HepG2 (cell line): ENCODE data around the gene PGS1. TPM values are rescaled to one million over a fixed set of nuclear protein-coding genes. Genes with fewer than 3 reads are reported as not detected.

Source experiments
- CENPX ChIP-seq: sonication (generic); formaldehyde crosslinking; IDR thresholded peaks from 2 replicates; pipeline ENCODE4 v1.9.0; 2021; ENCODE audit warnings: mild to moderate bottlenecking, missing genetic modification reagents, moderate library complexity
- CREB3 ChIP-seq: sonication (generic); formaldehyde crosslinking; IDR thresholded peaks from 2 replicates; pipeline ENCODE4 v1.5.0; 2020; ENCODE audit warnings: missing genetic modification reagents
- CSRNP1 ChIP-seq: sonication (generic); formaldehyde crosslinking; IDR thresholded peaks from 2 replicates; pipeline ENCODE4 v1.8.1; 2023; ENCODE audit warnings: mild to moderate bottlenecking, missing genetic modification reagents
- CTCF ChIP-seq: sonication (generic); formaldehyde crosslinking; IDR thresholded peaks from 2 replicates; pipeline ENCODE4 v1.5.0; 2020; ENCODE audit warnings: mild to moderate bottlenecking, missing genetic modification reagents, moderate library complexity
- ELK4 ChIP-seq: sonication (generic); formaldehyde crosslinking; IDR thresholded peaks from 2 replicates; pipeline ENCODE4 v1.9.0; 2021; ENCODE audit warnings: missing genetic modification reagents, borderline replicate concordance
- FOXA1 ChIP-seq, 2 experiments: fragments of 450-650 bp in 1 of 2; sonication (generic) in 1 of 2; formaldehyde crosslinking in 1 of 2; IDR thresholded peaks; 2 replicates each; pipeline versions ENCODE4 v1.4.0 to v1.6.1; 2016 to 2020; ENCODE audit warnings: missing genetic modification reagents in 1 of 2
- GLI4 ChIP-seq: sonication (generic); formaldehyde crosslinking; IDR thresholded peaks from 2 replicates; pipeline ENCODE4 v1.5.1; 2020; ENCODE audit warnings: missing genetic modification reagents, mild to moderate bottlenecking, moderate library complexity, borderline replicate concordance
- HOXA3 ChIP-seq: sonication (generic); formaldehyde crosslinking; IDR thresholded peaks from 2 replicates; pipeline ENCODE4 v1.5.0; 2020; ENCODE audit warnings: missing genetic modification reagents
- NFKB2 ChIP-seq: sonication (generic); formaldehyde crosslinking; IDR thresholded peaks from 2 replicates; pipeline ENCODE4 v1.4.0; 2020; ENCODE audit warnings: missing genetic modification reagents, borderline replicate concordance
- NR2F2 ChIP-seq: IDR thresholded peaks from 2 replicates; pipeline ENCODE4 v1.6.1; 2012; ENCODE audit warnings: low read depth, inconsistent platforms, borderline replicate concordance
- PAXIP1 ChIP-seq: sonication (generic); formaldehyde crosslinking; conservative IDR thresholded peaks from 2 replicates; pipeline ENCODE4 v1.4.0; 2020; ENCODE audit warnings: mild to moderate bottlenecking, missing genetic modification reagents, moderate library complexity
- PTBP1 ChIP-seq: fragments of 200-400 bp; formaldehyde crosslinking; IDR thresholded peaks from 2 replicates; pipeline ENCODE4 v1.6.1; 2018; ENCODE audit warnings: low read length, low read depth; ENCODE audit not compliant: poor library complexity, severe bottlenecking
- RARA ChIP-seq: IDR thresholded peaks from 2 replicates; pipeline ENCODE4 v1.6.1; 2016; ENCODE audit warnings: missing genetic modification reagents, missing compliant biosample characterization
- REPIN1 ChIP-seq: sonication (generic); formaldehyde crosslinking; IDR thresholded peaks from 2 replicates; pipeline ENCODE4 v1.8.0; 2022; ENCODE audit warnings: missing genetic modification reagents, low read depth, mild to moderate bottlenecking, borderline replicate concordance
- TAF1 ChIP-seq: sonication (generic); formaldehyde crosslinking; IDR thresholded peaks from 2 replicates; pipeline ENCODE4 v1.4.0; 2020; ENCODE audit warnings: missing genetic modification reagents
- THYN1 ChIP-seq: sonication (generic); formaldehyde crosslinking; IDR thresholded peaks from 2 replicates; pipeline ENCODE4 v1.8.1; 2023; ENCODE audit warnings: low read depth, mild to moderate bottlenecking, moderate library complexity, missing genetic modification reagents, borderline replicate concordance
- U2AF1 ChIP-seq: fragments of 200-400 bp; formaldehyde crosslinking; optimal IDR thresholded peaks from 2 replicates; pipeline ENCODE3; 2017; ENCODE audit warnings: mild to moderate bottlenecking, low read depth, low read length
- XRCC5 ChIP-seq: fragments of 200-400 bp; formaldehyde crosslinking; optimal IDR thresholded peaks from 2 replicates; pipeline ENCODE3; 2017; ENCODE audit warnings: mild to moderate bottlenecking, low read length
- ZFP37 ChIP-seq: sonication (generic); formaldehyde crosslinking; IDR thresholded peaks from 2 replicates; pipeline ENCODE4 v1.4.0; 2020; ENCODE audit warnings: missing genetic modification reagents, borderline replicate concordance
- ZNF564 ChIP-seq: sonication (generic); formaldehyde crosslinking; IDR thresholded peaks from 2 replicates; pipeline ENCODE4 v1.8.1; 2023; ENCODE audit warnings: mild to moderate bottlenecking, missing genetic modification reagents
- ZNF749 ChIP-seq: sonication (generic); formaldehyde crosslinking; IDR thresholded peaks from 2 replicates; pipeline ENCODE4 v1.8.0; 2022; ENCODE audit warnings: mild to moderate bottlenecking, missing genetic modification reagents, moderate library complexity, borderline replicate concordance
- polyA plus RNA-seq, 8 experiments: library from polyadenylated mRNA; depleted of rRNA in 3 of 8; stranded (reverse) in 7 of 8; unstranded in 1 of 8; fragments of >200 nt; fragmentation: Illumina TruSeq in 4 of 8; extraction: Trizol in 4 of 8; gene quantifications; 2 replicates each; pipeline versions ENCODE4 v1.2.1 to v1.2.3, GENCODE V29; 2011 to 2016; ENCODE audit warnings: low read depth in 4 of 8, missing spikeins in 1 of 8, mixed read lengths in 1 of 8; ENCODE audit not compliant: insufficient read depth in 1 of 8
- total RNA-seq, 5 experiments: library from RNA; depleted of rRNA; stranded (reverse); fragments of >200 nt; fragmentation: Illumina TruSeq; extraction: Trizol; gene quantifications; 2 replicates each; pipeline ENCODE4 v1.2.3, GENCODE V29; 2016; ENCODE audit warnings: low read depth in 1 of 5

PGS1 gene
- total and polyA plus RNA-seq, 2 of the 13 experiments (the other 11 are each of a cell fraction or from before 2014, with no cell fraction given) = 25.9 to 31.5 TPM

GRCh38 chr17:78355045-78355641 is 23.3 kb upstream of the PGS1 start (continued):
- TF ChIP-seq XRCC5 = no peak
- no peak for TF ChIP-seq CTCF
- TF ChIP-seq CENPX (CRISPR knock-in tag) = no peak
- TF ChIP-seq CSRNP1 = no peak
- TF ChIP-seq PTBP1 = no peak
- no peak for TF ChIP-seq FOXA1 (IDR thresholded peaks at IDR 0.05)
- no peak for TF ChIP-seq FOXA1 (CRISPR knock-in tag; IDR thresholded peaks at IDR 0.05)
- TF ChIP-seq NR2F2 = no peak
- TF ChIP-seq PAXIP1 (CRISPR knock-in tag) = peak; percentile 91
- TF ChIP-seq ELK4 (CRISPR knock-in tag) = no peak
- no peak for TF ChIP-seq NFKB2
- TF ChIP-seq ZNF564 (CRISPR knock-in tag) = no peak
- TF ChIP-seq THYN1 (CRISPR knock-in tag) = no peak
- TF ChIP-seq GLI4 (CRISPR knock-in tag) = no peak
- no peak for TF ChIP-seq U2AF1
- TF ChIP-seq TAF1 (CRISPR knock-in tag) = no peak
- TF ChIP-seq ZFP37 = no peak
- no peak for TF ChIP-seq ZNF749 (CRISPR knock-in tag)
- peak; percentile 94 for TF ChIP-seq RARA (CRISPR knock-in tag)
- no peak for TF ChIP-seq CREB3 (CRISPR knock-in tag)
- TF ChIP-seq HOXA3 (CRISPR knock-in tag) = no peak
- TF ChIP-seq REPIN1 (CRISPR knock-in tag) = no peak
